ENCODE data around the gene WNT5B.
"Not testable (repeated sequence)": the region's sequence is repeated elsewhere in the genome, so short reads cannot be mapped to it uniquely, and the experiment has no call there.

Gene WNT5B

GRCh38 chr12:1691123-1692007 lies 62.3 kb downstream of the WNT5B start:
- DNase-seq (ENCODE audit: low read depth in 2 of 2) = peak in 1 of 2 experiments; percentile 15

DNA sequence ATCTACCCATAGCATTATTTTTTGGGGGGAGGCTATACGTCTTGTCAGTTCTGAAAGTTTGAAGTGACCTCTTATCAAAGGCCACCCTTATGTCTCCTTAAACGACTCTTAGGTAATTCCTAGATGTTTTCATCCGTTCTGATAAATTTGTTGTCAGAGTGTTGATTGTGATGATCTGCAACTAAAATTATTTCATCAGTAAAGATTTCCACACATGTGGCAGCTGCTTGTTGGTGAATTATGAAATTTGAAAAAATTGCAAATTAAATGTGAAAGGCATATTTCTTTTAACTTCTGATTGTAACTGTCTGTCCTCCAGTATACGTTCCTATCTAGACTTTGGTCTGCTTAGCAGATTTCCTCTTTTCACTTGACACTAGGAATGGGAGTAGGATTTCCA lies 63.2 kb downstream of the WNT5B start:
- DNase-seq (ENCODE audit: low read depth in 2 of 2) = no peak

- DNase-seq (ENCODE audit: low read depth in 2 of 2) = no peak
Measured at GRCh38 chr12:1692895-1693610, 64.0 kb downstream of the WNT5B start.

GRCh38 chr12:1695097-1695496 lies 66.1 kb downstream of the WNT5B start:
- not testable (repeated sequence) for DNase-seq (ENCODE audit: low read depth in 2 of 2)

DNA sequence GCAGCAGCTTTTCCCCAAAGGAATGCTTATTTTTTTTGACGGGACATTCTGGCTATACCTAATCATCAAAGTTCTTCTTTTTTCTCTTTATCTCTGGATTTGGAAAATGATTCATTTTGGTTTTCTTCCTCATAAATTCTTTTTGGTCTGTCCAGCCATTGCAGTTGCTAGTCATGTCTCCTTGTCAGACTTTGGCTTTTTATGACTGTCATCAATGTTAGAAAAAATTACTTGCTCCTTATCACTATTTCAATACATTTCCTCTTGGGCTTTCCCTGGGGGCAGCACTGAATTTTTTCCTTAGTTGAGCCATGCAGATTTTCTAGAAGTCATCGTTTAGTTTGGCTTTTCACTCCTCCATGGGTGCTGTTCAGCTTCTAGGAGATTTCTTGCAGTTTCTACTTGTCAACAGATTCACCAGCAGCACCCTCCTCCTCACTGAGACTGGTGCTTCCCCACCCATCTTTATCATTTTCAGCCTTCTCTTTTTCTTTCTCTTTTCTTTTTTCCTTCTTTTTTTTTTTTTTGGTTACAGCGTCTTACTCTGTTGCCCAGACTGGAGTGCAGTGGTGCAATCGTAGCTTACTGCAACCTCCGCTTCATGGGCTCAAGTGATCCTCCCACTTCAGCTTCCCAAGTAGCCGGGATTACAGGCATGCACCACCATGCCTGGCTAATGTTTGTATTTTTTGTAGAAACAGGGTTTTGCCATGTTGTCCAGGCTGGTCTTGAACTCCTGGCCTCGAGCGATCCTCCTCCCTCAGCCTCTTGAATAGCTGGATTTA lies 67.0 kb downstream of the WNT5B start:
- DNase-seq (ENCODE audit: low read depth in 2 of 2) = no peak

DNA sequence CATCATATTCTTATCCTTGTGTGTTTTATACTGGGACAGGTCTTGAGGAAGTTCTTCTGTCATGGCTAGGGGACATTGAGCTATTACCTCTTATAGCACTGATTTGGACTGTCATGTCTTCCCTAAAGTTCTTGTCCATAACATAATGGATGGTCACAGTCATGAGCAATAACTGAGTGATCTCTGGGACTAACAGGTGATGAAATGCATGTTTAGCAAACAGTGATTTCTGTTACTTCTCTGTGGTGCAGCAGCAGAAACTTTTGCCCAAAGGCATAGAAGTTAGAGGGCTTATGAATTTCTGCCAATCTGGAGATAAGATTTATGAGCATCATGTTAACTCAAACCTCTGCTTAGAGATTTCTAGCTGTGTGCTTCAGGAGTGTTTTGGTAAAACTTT lies 67.8 kb downstream of the WNT5B start:
- no peak for DNase-seq (ENCODE audit: low read depth in 2 of 2)
